PFSK-1 (cell line): Measurements from ENCODE around the gene PELI2.

Experiments
- FOXP2 ChIP-seq: optimal IDR thresholded peaks from 2 replicates; pipeline ENCODE3; 2011; ENCODE audit warnings: borderline replicate concordance, control low read depth, inconsistent platforms; ENCODE audit not compliant: insufficient read depth; ENCODE audit errors: extremely low read length, extremely low read depth
- POLR2AphosphoS5 ChIP-seq: IDR thresholded peaks from 2 replicates; pipeline ENCODE4 v1.6.1; 2012; ENCODE audit warnings: low read depth, mild to moderate bottlenecking, control low read depth, low read length, moderate library complexity
- REST ChIP-seq, 2 experiments: IDR thresholded peaks; 2 replicates each; pipeline versions ENCODE4 v1.6.1 to v1.8.0; 2011 to 2012; ENCODE audit warnings: low read depth in 2 of 2, low read length in 2 of 2, control low read depth in 1 of 2, inconsistent platforms in 1 of 2, mild to moderate bottlenecking in 1 of 2, moderate library complexity in 1 of 2; ENCODE audit not compliant: insufficient read depth in 1 of 2
- SIN3A ChIP-seq: IDR thresholded peaks from 2 replicates; pipeline ENCODE4 v1.6.1; 2012; ENCODE audit warnings: mild to moderate bottlenecking, low read length, moderate library complexity, borderline replicate concordance; ENCODE audit not compliant: insufficient read depth
- TAF1 ChIP-seq: IDR thresholded peaks from 2 replicates; pipeline ENCODE4 v1.6.1; 2012; ENCODE audit warnings: low read length, control low read depth, borderline replicate concordance; ENCODE audit not compliant: insufficient read depth

PELI2 gene

GRCh38 chr14:56292970-56293369, 174.8 kb downstream of the PELI2 start:
- TF ChIP-seq POLR2AphosphoS5 (no peak), TAF1 (no peak), SIN3A (no peak), FOXP2 (no peak), REST (IDR thresholded peaks at IDR 0.05; ENCODE audit: insufficient read depth in 1 of 2, low read depth in 2 of 2, low read length in 2 of 2) (no peak)

GRCh38 chr14:56293506-56293905, 175.3 kb downstream of the PELI2 start:
- TF ChIP-seq REST (IDR thresholded peaks at IDR 0.05; ENCODE audit: insufficient read depth in 1 of 2, low read depth in 2 of 2, low read length in 2 of 2), result no peak
- TF ChIP-seq TAF1, result no peak
- no peak for TF ChIP-seq SIN3A
- TF ChIP-seq FOXP2, result no peak
- no peak for TF ChIP-seq POLR2AphosphoS5

GRCh38 chr14:56294128-56294527, 175.9 kb downstream of the PELI2 start:
- no peak for TF ChIP-seq TAF1
- TF ChIP-seq REST (IDR thresholded peaks at IDR 0.05; ENCODE audit: insufficient read depth in 1 of 2, low read depth in 2 of 2, low read length in 2 of 2), result no peak
- no peak for TF ChIP-seq FOXP2

- TF ChIP-seq POLR2AphosphoS5 (no peak), TAF1 (no peak), FOXP2 (no peak), REST (IDR thresholded peaks at IDR 0.05; ENCODE audit: insufficient read depth in 1 of 2, low read depth in 2 of 2, low read length in 2 of 2) (no peak), SIN3A (no peak)
Observed at GRCh38 chr14:56295743-56296142, 177.5 kb downstream of the PELI2 start.

- TF ChIP-seq REST (IDR thresholded peaks at IDR 0.05; ENCODE audit: insufficient read depth in 1 of 2, low read depth in 2 of 2, low read length in 2 of 2), result no peak
- TF ChIP-seq SIN3A, result no peak
- TF ChIP-seq TAF1, result no peak
- no peak for TF ChIP-seq FOXP2
- no peak for TF ChIP-seq POLR2AphosphoS5
Observed at GRCh38 chr14:56297449-56297848, 179.2 kb downstream of the PELI2 start.
